ENCODE measurements around the gene KMT2C.
A peak's percentile ranks its signal among the peaks of the same experiment; 100 is the strongest.

KMT2C gene

DNA sequence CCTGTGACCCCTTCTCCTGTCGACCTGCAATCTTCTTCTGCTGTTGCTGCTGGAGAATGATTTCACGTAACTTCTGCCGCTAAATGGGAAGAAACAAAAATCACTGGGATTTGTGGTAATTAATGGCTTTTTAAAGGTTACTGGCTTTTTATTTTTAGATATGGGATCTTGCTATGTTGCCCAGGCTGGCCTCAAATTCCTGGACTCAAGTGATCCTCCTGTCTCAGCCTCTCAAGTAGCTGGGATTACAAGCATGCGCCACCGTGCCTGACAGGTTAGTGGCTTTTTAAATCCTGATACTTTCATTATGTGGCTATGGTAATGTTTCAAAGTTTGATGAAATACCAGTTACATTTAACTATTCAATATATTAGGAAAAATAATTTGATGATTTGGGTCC lies 255.8 kb downstream of the KMT2C start:
- no peak for TF ChIP-seq EZH2phosphoT487 (IDR thresholded peaks at IDR 0.05; ENCODE audit: low read depth)
- TF ChIP-seq, protein P1, sequence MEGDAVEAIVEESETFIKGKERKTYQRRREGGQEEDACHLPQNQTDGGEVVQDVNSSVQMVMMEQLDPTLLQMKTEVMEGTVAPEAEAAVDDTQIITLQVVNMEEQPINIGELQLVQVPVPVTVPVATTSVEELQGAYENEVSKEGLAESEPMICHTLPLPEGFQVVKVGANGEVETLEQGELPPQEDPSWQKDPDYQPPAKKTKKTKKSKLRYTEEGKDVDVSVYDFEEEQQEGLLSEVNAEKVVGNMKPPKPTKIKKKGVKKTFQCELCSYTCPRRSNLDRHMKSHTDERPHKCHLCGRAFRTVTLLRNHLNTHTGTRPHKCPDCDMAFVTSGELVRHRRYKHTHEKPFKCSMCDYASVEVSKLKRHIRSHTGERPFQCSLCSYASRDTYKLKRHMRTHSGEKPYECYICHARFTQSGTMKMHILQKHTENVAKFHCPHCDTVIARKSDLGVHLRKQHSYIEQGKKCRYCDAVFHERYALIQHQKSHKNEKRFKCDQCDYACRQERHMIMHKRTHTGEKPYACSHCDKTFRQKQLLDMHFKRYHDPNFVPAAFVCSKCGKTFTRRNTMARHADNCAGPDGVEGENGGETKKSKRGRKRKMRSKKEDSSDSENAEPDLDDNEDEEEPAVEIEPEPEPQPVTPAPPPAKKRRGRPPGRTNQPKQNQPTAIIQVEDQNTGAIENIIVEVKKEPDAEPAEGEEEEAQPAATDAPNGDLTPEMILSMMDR (IDR thresholded peaks at IDR 0.05; ENCODE audit: low read depth, low read length) = no peak
- no peak overlapping the region for H3K27ac ChIP-seq (ENCODE audit: low read length)
- 0 out of 2 replicates have a peak, but pooled peaks cover 2% of the 10 kb centered on the region for H3K79me2 ChIP-seq (ENCODE audit: low read length)
- H3K4me2 ChIP-seq (ENCODE audit: low read length) = no peak overlapping the region
- H3K4me3 ChIP-seq (ENCODE audit: low read length) = no peak overlapping the region
- H3K27me3 ChIP-seq (ENCODE audit: low read depth, low read length) = no peaks in the 10 kb centered on the region
- no peak overlapping the region for H3K9ac ChIP-seq (ENCODE audit: low read length)
- H2AFZ ChIP-seq (ENCODE audit: low read depth, low read length) = no peak overlapping the region
- no peaks in the 10 kb centered on the region for H3K9me3 ChIP-seq (ENCODE audit: insufficient read depth, low read length)
- peaks cover 59% of the 10 kb centered on the region for H3K36me3 ChIP-seq (replicated peaks; ENCODE audit: low read depth, low read length)
- H3K4me1 ChIP-seq (ENCODE audit: low read length) = peaks cover 16% of the 10 kb centered on the region
- H4K20me1 ChIP-seq (ENCODE audit: insufficient read depth, low read length) = peaks cover 17% of the 10 kb centered on the region

DNA sequence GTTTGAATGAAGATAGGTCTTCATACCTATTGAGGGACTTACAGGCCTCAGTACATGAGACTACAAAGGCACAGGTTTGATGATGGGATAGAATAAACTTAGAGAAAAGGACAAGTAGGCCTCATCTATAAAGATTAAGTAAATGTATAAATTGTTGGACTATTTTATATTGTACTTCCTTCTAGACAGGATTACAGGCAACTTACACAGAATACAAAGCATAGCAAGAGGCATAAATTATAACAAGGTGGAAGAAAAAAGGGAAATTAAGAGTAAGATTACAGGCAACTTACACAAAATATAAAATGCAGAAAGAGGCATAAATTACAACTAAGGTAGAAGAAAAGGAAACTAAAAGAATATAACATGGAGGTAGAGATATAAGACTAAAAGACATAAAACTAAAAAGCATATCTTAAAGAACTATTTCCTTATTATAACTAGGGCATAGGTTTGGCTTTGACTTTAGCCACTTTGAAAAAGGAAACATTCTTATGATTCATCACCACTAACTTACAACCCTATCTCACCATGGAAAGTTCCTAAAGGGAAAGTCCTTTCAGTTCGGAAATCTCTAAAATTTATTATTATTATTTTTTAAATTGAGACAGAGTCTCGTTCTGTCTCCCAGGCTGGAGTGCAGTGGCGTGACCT lies 257.3 kb downstream of the KMT2C start:
- no peaks in the 10 kb centered on the region for H3K9me3 ChIP-seq (ENCODE audit: insufficient read depth, low read length)
- H3K79me2 ChIP-seq (ENCODE audit: low read length) = 0 out of 2 replicates have a peak, but pooled peaks cover 2% of the 10 kb centered on the region
- H3K9ac ChIP-seq (ENCODE audit: low read length) = no peak overlapping the region
- no peak overlapping the region for H2AFZ ChIP-seq (ENCODE audit: low read depth, low read length)
- no peak overlapping the region for H3K4me3 ChIP-seq (ENCODE audit: low read length)
- no peaks in the 10 kb centered on the region for H3K27me3 ChIP-seq (ENCODE audit: low read depth, low read length)
- H3K36me3 ChIP-seq (replicated peaks; ENCODE audit: low read depth, low read length) = peaks cover 58% of the 10 kb centered on the region
- no peak overlapping the region for H3K27ac ChIP-seq (ENCODE audit: low read length)
- peaks cover 17% of the 10 kb centered on the region for H4K20me1 ChIP-seq (ENCODE audit: insufficient read depth, low read length)
- H3K4me2 ChIP-seq (ENCODE audit: low read length) = no peak overlapping the region
- H3K4me1 ChIP-seq (ENCODE audit: low read length) = peaks cover 16% of the 10 kb centered on the region
- TF ChIP-seq, protein P1 (IDR thresholded peaks at IDR 0.05; ENCODE audit: low read depth, low read length) = no peak
- TF ChIP-seq EZH2phosphoT487 (IDR thresholded peaks at IDR 0.05; ENCODE audit: low read depth) = no peak

DNA sequence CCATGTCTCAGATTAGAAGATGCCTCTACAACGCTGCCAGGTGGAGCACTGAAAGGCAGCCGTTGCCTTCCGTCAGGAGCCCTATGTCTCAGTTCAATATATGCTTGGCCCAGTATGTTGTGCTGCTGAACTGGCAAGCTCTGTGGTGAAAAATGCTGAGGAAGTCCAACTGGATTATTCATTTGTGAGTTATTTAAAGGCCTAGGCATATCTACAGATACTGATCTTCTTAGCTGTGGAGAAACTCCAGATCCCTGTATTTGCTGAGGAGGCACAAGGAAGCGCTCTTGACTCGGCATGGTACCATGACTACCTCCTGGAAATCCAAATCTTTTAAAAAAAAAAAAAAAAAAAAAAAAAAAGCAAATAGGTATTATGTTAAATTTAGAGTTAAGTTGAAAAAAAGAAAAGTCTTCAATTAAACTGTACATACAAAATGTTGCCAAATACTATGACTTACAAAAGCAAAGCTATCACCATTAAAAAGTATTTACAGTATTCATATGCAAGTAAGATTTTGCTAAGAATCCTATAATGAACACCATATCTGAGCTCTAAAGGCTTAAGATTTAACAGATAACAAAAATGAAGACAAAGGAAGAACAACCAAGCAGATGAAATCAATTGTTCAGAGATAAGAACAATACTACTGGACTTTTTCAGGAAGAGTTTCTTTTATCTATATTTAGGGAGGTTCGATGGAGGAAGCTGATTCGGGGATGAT lies 258.0 kb downstream of the KMT2C start:
- Histone ChIP-seq H4K20me1 (ENCODE audit: insufficient read depth, low read length) (peaks cover 17% of the 10 kb centered on the region), H3K4me3 (ENCODE audit: low read length) (no peak overlapping the region), H3K4me2 (ENCODE audit: low read length) (no peak overlapping the region), H3K27ac (ENCODE audit: low read length) (no peak overlapping the region), H2AFZ (ENCODE audit: low read depth, low read length) (no peak overlapping the region), H3K36me3 (replicated peaks; ENCODE audit: low read depth, low read length) (peaks cover 58% of the 10 kb centered on the region), H3K9ac (ENCODE audit: low read length) (no peak overlapping the region), H3K4me1 (ENCODE audit: low read length) (peaks cover 16% of the 10 kb centered on the region), H3K79me2 (ENCODE audit: low read length) (0 out of 2 replicates have a peak, but pooled peaks cover 2% of the 10 kb centered on the region), H3K27me3 (ENCODE audit: low read depth, low read length) (no peaks in the 10 kb centered on the region), H3K9me3 (ENCODE audit: insufficient read depth, low read length) (no peaks in the 10 kb centered on the region)
- TF ChIP-seq EZH2phosphoT487 (IDR thresholded peaks at IDR 0.05; ENCODE audit: low read depth) = no peak
- TF ChIP-seq, protein P1 (IDR thresholded peaks at IDR 0.05; ENCODE audit: low read depth, low read length) = no peak

DNA sequence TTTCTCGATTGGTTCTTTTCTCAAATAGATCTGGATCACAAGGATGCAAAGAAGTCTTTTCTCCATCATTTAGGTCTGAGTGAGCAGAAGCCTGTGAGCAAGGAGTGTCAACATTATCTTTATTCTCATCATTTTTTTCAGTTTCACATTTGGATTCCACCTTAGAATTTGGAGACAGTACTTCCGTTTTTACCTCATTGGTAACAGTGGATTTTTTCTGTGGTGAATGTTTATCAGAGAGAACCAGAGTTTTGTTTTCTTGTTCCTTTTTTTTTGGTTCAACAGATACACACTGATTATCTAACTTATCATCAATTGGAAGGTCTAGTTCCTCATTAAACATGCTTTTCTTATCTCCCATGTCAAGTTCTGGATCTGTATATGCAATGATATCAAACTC lies 259.0 kb downstream of the KMT2C start:
- peak overlapping the region; percentile 34 for H3K4me2 ChIP-seq (ENCODE audit: low read length)
- peaks cover 51% of the 10 kb centered on the region for H3K36me3 ChIP-seq (replicated peaks; ENCODE audit: low read depth, low read length)
- H3K27me3 ChIP-seq (ENCODE audit: low read depth, low read length) = no peaks in the 10 kb centered on the region
- no peaks in the 10 kb centered on the region for H3K9me3 ChIP-seq (ENCODE audit: insufficient read depth, low read length)
- no peak overlapping the region for H3K4me3 ChIP-seq (ENCODE audit: low read length)
- no peak overlapping the region for H3K9ac ChIP-seq (ENCODE audit: low read length)
- H3K27ac ChIP-seq (ENCODE audit: low read length) = peak overlapping the region; percentile 30
- H3K79me2 ChIP-seq (ENCODE audit: low read length) = 0 out of 2 replicates have a peak, but pooled peaks cover 2% of the 10 kb centered on the region
- peaks cover 16% of the 10 kb centered on the region for H3K4me1 ChIP-seq (ENCODE audit: low read length)
- TF ChIP-seq EZH2phosphoT487 (IDR thresholded peaks at IDR 0.05; ENCODE audit: low read depth) = no peak
- TF ChIP-seq, protein P1 (IDR thresholded peaks at IDR 0.05; ENCODE audit: low read depth, low read length) = no peak
- H4K20me1 ChIP-seq (ENCODE audit: insufficient read depth, low read length) = peaks cover 17% of the 10 kb centered on the region
- H2AFZ ChIP-seq (ENCODE audit: low read depth, low read length) = no peak overlapping the region

All from OCI-LY3 (cell line).